ENCODE results near the gene FGG.

The FGG gene

DNA sequence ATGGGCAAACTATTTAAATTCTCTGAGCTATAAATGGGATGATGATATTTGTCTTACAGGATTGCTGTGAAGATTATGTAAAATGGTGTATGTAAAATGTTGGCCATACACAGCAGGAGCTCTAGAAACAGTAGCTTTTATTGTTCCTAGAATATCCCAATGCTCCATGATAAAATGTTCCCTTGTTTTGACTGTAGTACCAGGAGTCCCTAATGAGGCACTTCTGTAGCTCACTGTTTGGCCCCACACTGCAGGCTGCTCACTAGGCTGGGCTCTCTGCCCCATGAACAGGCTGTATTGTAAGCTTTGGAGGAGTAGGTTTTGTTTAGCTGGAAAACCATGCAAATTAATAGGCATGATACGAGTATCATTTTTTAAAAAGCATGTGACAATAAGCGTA is 18.6 kb downstream of the FGG start:
- no peaks in the 10 kb centered on the region for H3K27me3 ChIP-seq (ENCODE audit: control insufficient read depth, insufficient read depth, low read length)
- H3K27ac ChIP-seq (ENCODE audit: low read length): no peak overlapping the region
- no peak overlapping the region for H3K4me3 ChIP-seq (ENCODE audit: low read length)
- H3K9ac ChIP-seq (ENCODE audit: low read length): no peak overlapping the region
- H3K36me3 ChIP-seq (ENCODE audit: control insufficient read depth, low read depth, low read length): no peaks in the 10 kb centered on the region
- H3K9me3 ChIP-seq (ENCODE audit: control insufficient read depth, low read depth, low read length): no peaks in the 10 kb centered on the region
- no peaks in the 10 kb centered on the region for H3K4me1 ChIP-seq (ENCODE audit: control insufficient read depth, low read depth, low read length)

DNA sequence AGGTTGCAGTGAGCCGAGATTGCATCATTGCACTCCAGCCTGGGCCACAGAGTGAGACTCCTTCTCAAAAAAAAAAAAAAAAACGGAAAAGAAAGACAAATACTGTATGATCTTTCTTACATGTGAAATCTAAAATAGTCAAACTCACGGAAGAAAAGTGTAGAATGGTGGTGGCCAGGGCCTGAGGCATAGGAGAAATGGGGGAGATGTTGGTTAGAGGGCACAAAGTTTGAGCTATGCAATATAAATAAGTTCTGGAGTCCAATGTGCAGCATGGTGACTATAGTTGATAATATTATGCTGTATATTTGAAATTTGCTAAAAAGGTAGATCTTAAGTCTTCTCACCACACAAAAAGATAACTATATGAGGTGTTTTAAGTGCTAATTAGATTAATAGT is 20.6 kb downstream of the FGG start:
- no peaks in the 10 kb centered on the region for H3K9me3 ChIP-seq (ENCODE audit: control insufficient read depth, low read depth, low read length)
- H3K4me1 ChIP-seq (ENCODE audit: control insufficient read depth, low read depth, low read length): no peaks in the 10 kb centered on the region
- no peak overlapping the region for H3K9ac ChIP-seq (ENCODE audit: low read length)
- H3K27ac ChIP-seq (ENCODE audit: low read length): no peak overlapping the region
- no peak overlapping the region for H3K4me3 ChIP-seq (ENCODE audit: low read length)
- H3K27me3 ChIP-seq (ENCODE audit: control insufficient read depth, insufficient read depth, low read length): no peaks in the 10 kb centered on the region
- no peaks in the 10 kb centered on the region for H3K36me3 ChIP-seq (ENCODE audit: control insufficient read depth, low read depth, low read length)

DNA sequence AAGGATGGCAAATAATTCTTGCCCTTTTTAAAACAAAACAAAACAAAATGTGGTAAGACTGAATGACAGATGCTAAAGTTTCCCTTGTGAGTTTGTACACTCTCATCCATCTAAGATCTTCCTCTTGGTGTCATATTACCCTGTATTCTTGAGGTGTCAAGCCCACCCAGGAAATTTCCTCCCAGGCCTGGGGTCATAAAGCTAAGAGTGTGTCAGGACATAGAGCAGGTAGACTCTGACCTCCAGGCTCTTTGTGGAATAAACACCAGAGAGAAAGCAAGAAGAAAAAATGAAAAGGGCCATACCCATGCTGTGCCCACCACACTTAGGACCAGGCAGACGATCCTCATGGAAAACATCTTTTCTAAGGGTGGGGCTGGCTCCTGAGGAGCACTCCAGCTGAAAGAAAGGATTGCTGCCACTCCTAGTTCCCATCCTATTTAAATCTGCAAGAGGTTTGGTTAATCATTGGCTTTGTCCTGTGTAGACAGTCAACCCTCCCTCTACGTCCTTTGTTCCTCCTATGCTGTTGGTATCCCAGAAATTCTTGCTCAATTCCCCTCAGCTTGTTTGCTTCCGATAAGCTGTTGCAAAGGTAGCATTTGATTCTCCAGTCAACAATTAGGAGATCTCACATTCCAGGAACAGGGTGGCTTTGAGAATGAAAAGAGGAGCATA is 22.0 kb downstream of the FGG start, which contains the start of gene FGA:
FGA (minus strand) TSS at position 414 of the 678 bp plus-strand sequence; CDS start at position 359, 55 bp downstream.
- H3K4me3 ChIP-seq (ENCODE audit: low read length): no peak within 1 kb of the TSS
- H3K27ac ChIP-seq (ENCODE audit: low read length): no peak within 1 kb of the TSS

DNA sequence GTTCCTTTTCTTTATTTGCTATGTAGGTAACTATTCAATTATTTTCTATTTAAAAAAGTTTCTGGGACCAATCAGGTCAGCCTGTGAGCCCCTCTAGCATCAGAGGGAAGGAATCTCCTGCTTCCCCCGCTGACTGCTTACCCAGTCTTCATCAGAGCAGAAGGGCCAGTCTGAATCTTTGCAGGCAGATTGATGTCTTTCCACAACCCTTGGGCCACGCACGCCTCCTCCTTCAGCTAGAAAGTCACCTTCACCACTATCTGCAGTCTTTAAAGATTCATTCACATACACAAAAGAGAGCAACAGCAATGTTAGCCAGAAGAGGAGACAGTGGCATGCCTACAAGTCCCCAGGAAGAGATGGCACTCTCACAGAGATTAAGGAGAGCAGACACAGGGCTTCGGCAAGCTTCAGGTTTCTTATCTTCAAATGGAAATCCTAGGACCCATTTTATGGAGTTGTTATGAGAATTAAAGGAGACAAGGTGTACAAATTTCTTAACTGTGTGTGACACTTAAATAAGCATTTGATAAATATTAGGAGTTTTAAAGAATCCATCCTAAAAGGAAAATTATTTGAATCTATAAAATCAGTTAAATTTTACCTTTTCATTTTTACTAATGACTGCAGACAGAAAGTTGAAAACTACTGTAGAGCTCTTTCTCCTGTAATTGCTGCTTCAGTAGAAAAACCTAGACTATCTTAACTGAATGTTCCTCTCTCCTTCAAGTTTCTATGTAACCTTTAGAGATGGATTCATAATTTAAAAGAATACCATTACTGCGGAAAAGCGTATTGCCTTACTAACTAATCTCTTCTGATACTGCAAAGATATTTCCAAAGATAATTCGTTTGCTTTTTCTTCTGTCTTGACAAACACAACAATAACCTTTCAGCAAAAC is 22.9 kb downstream of the FGG start:
- H3K9me3 ChIP-seq (ENCODE audit: control insufficient read depth, low read depth, low read length): no peaks in the 10 kb centered on the region
- no peaks in the 10 kb centered on the region for H3K27me3 ChIP-seq (ENCODE audit: control insufficient read depth, insufficient read depth, low read length)
- H3K4me1 ChIP-seq (ENCODE audit: control insufficient read depth, low read depth, low read length): no peaks in the 10 kb centered on the region
- no peak overlapping the region for H3K27ac ChIP-seq (ENCODE audit: low read length)
- no peak overlapping the region for H3K4me3 ChIP-seq (ENCODE audit: low read length)
- H3K36me3 ChIP-seq (ENCODE audit: control insufficient read depth, low read depth, low read length): no peaks in the 10 kb centered on the region
- no peak overlapping the region for H3K9ac ChIP-seq (ENCODE audit: low read length)

More for the DNA sequence above, 22.0 kb downstream of the FGG start, which contains the start of gene FGA:
- Histone ChIP-seq H3K4me1 (ENCODE audit: control insufficient read depth, low read depth, low read length) (no peaks in the 10 kb centered on the region), H3K9ac (ENCODE audit: low read length) (no peak within 1 kb of the TSS), H3K36me3 (ENCODE audit: control insufficient read depth, low read depth, low read length) (no peaks in the 10 kb centered on the region), H3K9me3 (ENCODE audit: control insufficient read depth, low read depth, low read length) (no peaks in the 10 kb centered on the region), H3K27me3 (ENCODE audit: control insufficient read depth, insufficient read depth, low read length) (no peaks in the 10 kb centered on the region)

DNA sequence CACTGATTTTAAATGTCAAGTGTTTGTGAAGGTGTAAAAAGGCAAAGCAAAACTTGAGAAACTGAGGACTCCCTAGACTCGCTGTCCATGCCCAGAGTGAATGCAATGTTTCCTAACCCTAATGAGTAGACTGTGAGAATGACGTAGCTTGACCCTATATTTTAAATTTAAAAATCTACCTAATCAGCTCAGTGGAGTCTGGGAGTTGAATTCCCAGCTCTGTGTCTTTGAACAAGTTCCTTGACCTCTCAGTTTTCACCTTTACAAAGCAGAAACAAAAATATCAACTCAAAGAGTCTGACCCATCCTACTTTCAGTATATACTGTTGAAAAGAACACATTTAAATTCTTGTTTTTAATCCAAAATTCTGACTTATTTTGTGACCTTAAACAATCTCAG is 24.3 kb downstream of the FGG start:
- Histone ChIP-seq H3K27ac (ENCODE audit: low read length) (no peak overlapping the region), H3K36me3 (ENCODE audit: control insufficient read depth, low read depth, low read length) (no peaks in the 10 kb centered on the region), H3K4me3 (ENCODE audit: low read length) (no peak overlapping the region), H3K4me1 (ENCODE audit: control insufficient read depth, low read depth, low read length) (no peaks in the 10 kb centered on the region), H3K27me3 (ENCODE audit: control insufficient read depth, insufficient read depth, low read length) (no peaks in the 10 kb centered on the region), H3K9ac (ENCODE audit: low read length) (no peak overlapping the region), H3K9me3 (ENCODE audit: control insufficient read depth, low read depth, low read length) (no peaks in the 10 kb centered on the region)

DNA sequence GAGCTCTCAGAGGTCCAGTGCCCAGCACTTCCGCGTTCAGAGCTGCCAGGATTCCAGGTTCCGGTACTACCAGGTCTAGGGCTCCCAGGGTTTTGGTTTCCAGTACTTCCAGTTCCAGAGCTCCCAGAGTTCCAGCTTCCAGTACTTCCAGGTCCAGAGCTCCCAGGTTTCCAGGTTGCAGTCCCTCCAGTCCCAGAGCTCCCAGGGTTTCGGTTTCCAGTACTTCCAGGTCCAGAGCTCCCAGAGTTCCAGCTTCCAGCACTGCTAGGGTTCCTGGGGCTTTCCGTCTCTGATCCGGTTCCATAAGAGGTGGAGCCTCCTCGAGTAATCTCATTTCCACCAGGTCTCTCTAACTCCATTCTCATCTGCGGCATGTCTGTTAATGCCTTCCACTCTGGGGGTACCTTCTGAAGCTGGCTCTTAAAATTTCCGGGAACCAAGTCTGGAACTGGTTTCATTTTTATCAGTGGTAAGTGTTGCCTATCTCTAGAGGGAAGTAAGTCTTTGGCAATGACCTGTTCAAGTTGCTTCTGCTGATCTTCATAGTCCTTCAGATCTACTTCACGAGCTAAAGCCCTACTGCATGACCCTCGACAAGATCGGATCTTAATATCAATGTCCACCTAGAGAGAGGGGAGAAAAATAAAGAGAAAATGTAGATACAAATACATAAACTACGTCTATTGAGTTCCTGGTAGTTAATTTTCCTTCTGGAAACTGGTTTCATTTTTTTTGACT is 26.0 kb downstream of the FGG start:
- Histone ChIP-seq H3K27me3 (ENCODE audit: control insufficient read depth, insufficient read depth, low read length) (no peaks in the 10 kb centered on the region), H3K36me3 (ENCODE audit: control insufficient read depth, low read depth, low read length) (no peaks in the 10 kb centered on the region), H3K4me3 (ENCODE audit: low read length) (no peak overlapping the region), H3K9ac (ENCODE audit: low read length) (no peak overlapping the region), H3K9me3 (ENCODE audit: control insufficient read depth, low read depth, low read length) (no peaks in the 10 kb centered on the region), H3K27ac (ENCODE audit: low read length) (no peak overlapping the region), H3K4me1 (ENCODE audit: control insufficient read depth, low read depth, low read length) (no peaks in the 10 kb centered on the region)

DNA sequence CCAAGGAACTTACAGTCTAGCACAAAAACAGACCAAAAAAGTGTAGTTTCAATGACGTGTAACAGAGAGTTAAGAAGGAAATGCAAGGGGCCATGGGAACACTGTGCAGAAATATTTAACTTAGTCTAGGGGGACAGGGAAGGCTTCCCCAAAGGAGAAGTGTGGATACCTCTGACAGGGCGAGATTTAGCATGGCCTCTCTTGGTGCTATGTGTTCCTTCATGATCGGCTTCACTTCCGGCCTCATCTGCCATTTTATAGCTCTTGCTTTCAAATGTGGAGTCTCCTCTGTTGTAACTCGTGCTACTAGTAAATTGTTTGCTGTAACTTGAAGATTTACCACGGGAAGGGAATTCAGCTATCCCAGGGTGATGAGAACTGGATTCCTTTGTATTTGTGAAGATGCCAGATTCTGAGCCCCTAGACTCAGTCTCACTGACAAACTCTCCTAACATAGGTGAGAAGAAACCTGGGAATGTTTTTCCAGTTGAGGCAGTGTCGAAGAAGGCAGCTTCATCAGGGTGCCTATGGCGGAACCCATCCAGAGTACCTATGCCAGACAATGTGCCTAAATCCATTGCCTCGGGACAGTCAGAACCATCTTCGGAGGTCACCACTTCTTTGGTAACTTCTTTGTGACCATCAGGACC is 27.0 kb downstream of the FGG start:
- no peak overlapping the region for H3K27ac ChIP-seq (ENCODE audit: low read length)
- H3K4me3 ChIP-seq (ENCODE audit: low read length): no peak overlapping the region
- H3K27me3 ChIP-seq (ENCODE audit: control insufficient read depth, insufficient read depth, low read length): no peaks in the 10 kb centered on the region
- no peaks in the 10 kb centered on the region for H3K9me3 ChIP-seq (ENCODE audit: control insufficient read depth, low read depth, low read length)
- no peaks in the 10 kb centered on the region for H3K36me3 ChIP-seq (ENCODE audit: control insufficient read depth, low read depth, low read length)
- H3K4me1 ChIP-seq (ENCODE audit: control insufficient read depth, low read depth, low read length): no peaks in the 10 kb centered on the region
- H3K9ac ChIP-seq (ENCODE audit: low read length): no peak overlapping the region

DNA sequence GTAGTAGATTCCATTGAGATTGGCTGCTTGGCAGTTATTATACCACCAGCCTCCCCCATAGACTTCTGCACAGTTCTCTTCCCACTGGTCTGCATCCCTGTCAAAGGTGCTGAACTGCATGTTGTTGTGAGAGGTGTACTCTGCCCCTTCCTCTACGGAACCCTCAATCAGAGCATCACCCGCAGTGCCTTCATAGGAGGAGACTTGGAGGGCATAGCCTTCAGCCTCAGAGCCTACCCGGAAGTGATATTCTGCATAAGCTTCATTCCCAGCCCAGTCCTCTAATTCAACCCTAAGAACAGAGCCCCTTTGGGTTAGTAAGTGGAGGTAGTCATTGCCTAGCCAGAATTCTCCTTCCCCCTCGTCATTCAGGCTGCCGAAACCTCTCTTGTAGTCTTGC is 28.2 kb downstream of the FGG start:
- no peaks in the 10 kb centered on the region for H3K9me3 ChIP-seq (ENCODE audit: control insufficient read depth, low read depth, low read length)
- H3K4me1 ChIP-seq (ENCODE audit: control insufficient read depth, low read depth, low read length): no peaks in the 10 kb centered on the region
- no peak overlapping the region for H3K4me3 ChIP-seq (ENCODE audit: low read length)
- no peak overlapping the region for H3K9ac ChIP-seq (ENCODE audit: low read length)
- H3K27ac ChIP-seq (ENCODE audit: low read length): no peak overlapping the region
- H3K27me3 ChIP-seq (ENCODE audit: control insufficient read depth, insufficient read depth, low read length): no peaks in the 10 kb centered on the region
- H3K36me3 ChIP-seq (ENCODE audit: control insufficient read depth, low read depth, low read length): no peaks in the 10 kb centered on the region

DNA sequence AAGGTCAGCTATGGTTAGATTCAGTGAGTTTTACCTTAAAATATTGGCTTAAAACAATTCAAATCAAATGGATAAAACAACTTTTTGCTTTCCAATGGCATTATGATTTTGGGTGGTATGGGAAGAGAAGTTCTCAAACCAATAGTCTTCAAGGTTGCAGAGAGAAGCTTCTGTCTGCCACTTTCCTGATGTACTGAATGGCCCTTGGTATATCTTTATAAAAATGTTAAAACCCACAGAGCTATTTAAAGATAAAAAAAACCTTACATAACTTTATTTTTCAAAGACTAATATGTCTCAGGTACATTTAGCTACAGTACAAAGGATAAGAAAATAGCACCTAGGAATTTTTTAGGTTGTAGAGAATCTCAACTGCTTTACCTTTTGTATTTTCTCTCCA is 28.8 kb downstream of the FGG start:
- no peaks in the 10 kb centered on the region for H3K36me3 ChIP-seq (ENCODE audit: control insufficient read depth, low read depth, low read length)

DNA sequence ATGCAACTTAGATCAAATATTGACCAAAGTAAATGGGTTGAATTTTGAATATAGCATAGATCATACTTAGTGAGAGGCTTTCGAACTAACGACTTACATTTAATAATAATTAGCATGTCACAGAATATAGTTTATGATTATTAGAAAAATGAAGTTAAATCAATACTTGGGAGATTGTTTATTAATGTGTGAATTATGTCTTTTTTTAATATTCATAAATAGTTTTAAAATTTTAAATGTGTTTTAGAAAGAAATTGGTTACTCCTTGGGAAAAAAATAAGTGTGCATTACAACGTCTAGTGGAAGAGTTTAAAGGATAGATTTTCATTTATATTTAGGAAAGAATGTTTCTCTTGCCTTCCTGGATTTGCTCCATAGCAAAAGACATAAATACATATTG is 29.2 kb downstream of the FGG start:
- no peaks in the 10 kb centered on the region for H3K27me3 ChIP-seq (ENCODE audit: control insufficient read depth, insufficient read depth, low read length)
- no peak overlapping the region for H3K9ac ChIP-seq (ENCODE audit: low read length)
- H3K27ac ChIP-seq (ENCODE audit: low read length): no peak overlapping the region
- H3K4me1 ChIP-seq (ENCODE audit: control insufficient read depth, low read depth, low read length): no peaks in the 10 kb centered on the region
- H3K4me3 ChIP-seq (ENCODE audit: low read length): no peak overlapping the region
- no peaks in the 10 kb centered on the region for H3K36me3 ChIP-seq (ENCODE audit: control insufficient read depth, low read depth, low read length)
- H3K9me3 ChIP-seq (ENCODE audit: control insufficient read depth, low read depth, low read length): no peaks in the 10 kb centered on the region

More for the DNA sequence above, 28.8 kb downstream of the FGG start:
- H3K4me1 ChIP-seq (ENCODE audit: control insufficient read depth, low read depth, low read length): no peaks in the 10 kb centered on the region
- no peak overlapping the region for H3K4me3 ChIP-seq (ENCODE audit: low read length)
- no peak overlapping the region for H3K9ac ChIP-seq (ENCODE audit: low read length)
- no peaks in the 10 kb centered on the region for H3K27me3 ChIP-seq (ENCODE audit: control insufficient read depth, insufficient read depth, low read length)
- H3K9me3 ChIP-seq (ENCODE audit: control insufficient read depth, low read depth, low read length): no peaks in the 10 kb centered on the region
- H3K27ac ChIP-seq (ENCODE audit: low read length): no peak overlapping the region

DNA sequence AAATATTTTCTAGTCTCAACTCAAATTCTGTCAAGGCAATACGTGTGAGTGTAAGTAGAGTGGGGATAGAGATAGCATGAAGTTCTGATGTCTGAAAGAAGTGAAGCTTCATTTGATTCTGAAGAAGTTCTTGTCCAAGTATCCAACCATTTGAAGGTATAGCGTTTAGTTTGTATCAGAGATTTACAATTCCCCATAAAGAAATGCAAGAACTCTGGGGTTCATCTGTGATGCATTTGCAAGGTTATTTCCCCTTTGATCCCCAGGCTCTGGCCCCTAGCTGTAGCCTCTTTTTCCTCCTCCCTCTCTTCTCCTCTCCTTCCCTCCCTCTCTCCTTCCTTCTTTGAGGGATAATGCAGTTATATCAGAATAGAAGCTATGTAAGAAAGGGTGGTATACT is 29.7 kb downstream of the FGG start:
- no peaks in the 10 kb centered on the region for H3K4me1 ChIP-seq (ENCODE audit: control insufficient read depth, low read depth, low read length)
- no peak overlapping the region for H3K9ac ChIP-seq (ENCODE audit: low read length)
- H3K27ac ChIP-seq (ENCODE audit: low read length): no peak overlapping the region
- no peaks in the 10 kb centered on the region for H3K27me3 ChIP-seq (ENCODE audit: control insufficient read depth, insufficient read depth, low read length)
- H3K36me3 ChIP-seq (ENCODE audit: control insufficient read depth, low read depth, low read length): no peaks in the 10 kb centered on the region
- H3K9me3 ChIP-seq (ENCODE audit: control insufficient read depth, low read depth, low read length): no peaks in the 10 kb centered on the region
- no peak overlapping the region for H3K4me3 ChIP-seq (ENCODE audit: low read length)

All from iPS-18a (cell line).